GM19468 (cell line): ENCODE measurements around the gene PDE8A.

Experiments
- ATAC-seq: cut with Tn5 transposase; IDR thresholded peaks from one replicate; pipeline ENCODE4 v1.9.1; 2021; ENCODE audit warnings: mild to moderate bottlenecking, moderate library complexity, moderate number of reproducible peaks; ENCODE audit not compliant: unreplicated experiment; ENCODE audit errors: extremely low read depth

PDE8A gene

GRCh38 chr15:85027421-85027820 is 45.8 kb downstream of the PDE8A start:
- no peak for ATAC-seq

- no peak for ATAC-seq
Observed at GRCh38 chr15:85028416-85028815, 46.8 kb downstream of the PDE8A start.

DNA sequence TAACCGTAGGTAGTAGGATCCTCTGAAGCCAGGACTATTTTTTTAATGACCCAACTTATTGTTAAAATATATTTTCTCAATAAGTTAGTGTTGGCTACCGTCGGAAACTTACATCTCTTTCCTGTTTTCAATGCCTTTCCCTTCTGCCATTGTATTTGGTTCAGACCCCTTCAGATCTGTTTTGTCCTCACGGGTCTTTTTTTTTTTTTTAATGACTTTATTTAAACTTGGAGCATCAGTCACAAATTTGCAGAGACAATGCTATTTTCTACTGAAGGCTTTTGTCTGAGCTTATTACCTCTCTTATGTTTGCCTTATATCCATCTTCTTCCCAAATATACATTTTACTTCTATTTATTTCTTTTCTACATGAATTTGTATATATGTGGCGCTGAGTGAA is 47.6 kb downstream of the PDE8A start:
- ATAC-seq = no peak

GRCh38 chr15:85030301-85030929 is 48.8 kb downstream of the PDE8A start:
- ATAC-seq = no peak

DNA sequence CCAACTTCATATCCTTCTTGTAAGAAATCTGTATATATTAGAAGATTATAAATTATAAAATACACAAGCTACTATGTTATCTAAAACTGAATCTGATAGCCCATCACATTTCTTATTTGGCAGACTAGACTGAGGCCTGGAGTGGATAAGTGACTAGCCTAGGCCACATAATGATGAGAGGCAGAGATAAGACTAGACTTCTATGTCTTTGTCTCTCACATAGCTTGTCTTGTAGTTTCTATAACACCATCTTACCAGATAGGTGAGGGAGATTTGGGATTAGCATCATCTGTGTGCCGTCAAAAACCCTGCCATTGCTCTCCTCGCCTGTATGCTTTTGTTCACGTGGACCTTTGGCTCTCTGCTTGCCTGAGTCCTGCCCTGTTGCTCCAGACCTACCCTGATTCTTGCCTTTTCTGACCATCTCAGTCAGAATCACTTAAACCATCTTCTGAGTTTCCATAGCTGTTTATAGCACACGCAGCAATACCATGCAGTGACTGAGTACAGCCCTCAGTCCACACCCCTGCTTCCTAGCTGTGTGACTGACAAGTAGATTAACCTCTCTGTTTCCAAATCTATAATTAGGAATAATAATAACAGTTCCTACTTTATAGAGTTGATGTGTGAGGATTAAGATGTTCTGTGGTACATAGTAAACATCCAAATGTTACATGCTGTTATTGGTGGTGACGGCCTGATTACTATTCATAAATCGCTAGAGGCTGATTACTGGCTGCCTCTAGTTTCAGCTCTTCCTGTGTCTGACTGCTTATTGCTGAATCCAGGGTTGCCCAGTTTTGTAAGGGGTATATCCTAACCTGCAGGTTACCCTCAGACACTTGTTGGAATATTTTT is 49.7 kb downstream of the PDE8A start:
- ATAC-seq = no peak

GRCh38 chr15:85031944-85032558 is 50.4 kb downstream of the PDE8A start:
- no peak for ATAC-seq

DNA sequence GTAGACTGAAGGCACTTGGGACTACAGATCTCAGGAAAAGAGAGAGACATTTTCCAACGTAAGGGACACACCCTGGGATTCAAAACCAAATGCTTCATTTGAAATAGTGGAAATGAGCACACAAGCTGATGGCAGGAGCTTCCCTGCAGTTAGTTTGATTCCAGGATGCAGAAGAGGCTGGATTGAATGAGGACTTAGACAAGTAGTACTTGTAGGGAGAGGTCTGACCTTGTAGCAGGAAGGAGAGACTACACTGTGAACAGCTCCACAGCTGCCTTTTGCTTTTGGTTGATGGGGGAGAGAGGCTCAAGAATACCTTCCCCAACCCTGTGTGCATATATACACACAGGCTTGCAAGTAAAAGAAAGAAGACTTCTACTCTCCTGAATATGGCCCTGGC is 51.5 kb downstream of the PDE8A start:
- ATAC-seq = no peak

GRCh38 chr15:85034276-85034675 is 52.6 kb downstream of the PDE8A start:
- no peak for ATAC-seq

GRCh38 chr15:85035980-85036379 is 54.3 kb downstream of the PDE8A start:
- no peak for ATAC-seq

- ATAC-seq = no peak
Observed at GRCh38 chr15:85036716-85037115, 55.1 kb downstream of the PDE8A start.

DNA sequence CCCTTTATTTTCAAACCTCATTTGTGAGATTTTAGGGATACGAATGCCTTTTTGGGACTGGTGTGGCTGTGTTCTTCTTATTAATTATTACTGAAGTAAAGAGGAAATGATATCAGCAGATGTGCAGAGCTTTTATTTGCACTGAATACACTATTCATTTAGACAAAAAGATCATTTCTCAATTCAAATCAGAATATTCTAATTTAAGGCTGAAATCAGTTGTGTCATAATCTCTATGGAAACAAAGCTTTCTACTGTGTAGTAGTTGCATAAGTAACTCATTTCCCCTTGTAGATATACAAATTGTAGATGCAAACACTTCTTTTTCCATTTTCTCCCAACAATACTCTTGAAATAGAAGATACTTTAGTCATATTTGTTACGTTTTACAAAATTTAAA is 56.0 kb downstream of the PDE8A start:
- ATAC-seq = no peak

DNA sequence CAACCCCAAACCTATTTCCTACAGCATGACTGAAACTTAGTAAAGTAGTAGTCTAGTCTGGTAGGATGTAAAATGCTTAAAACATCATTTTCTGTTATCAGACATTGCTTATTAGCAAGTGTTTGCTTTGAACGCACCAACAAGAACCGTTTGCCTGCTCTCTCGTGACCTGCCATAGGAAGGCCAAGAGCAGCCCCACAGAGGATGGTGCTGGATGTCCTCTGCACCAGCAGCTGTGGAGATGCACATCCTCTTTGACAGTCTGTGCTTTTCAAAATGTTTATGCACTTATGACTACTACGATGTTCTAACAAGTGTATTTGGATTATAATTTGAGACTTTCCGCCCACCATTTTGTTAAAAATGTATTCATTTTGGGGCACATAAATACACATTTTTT is 59.6 kb downstream of the PDE8A start:
- ATAC-seq = no peak

DNA sequence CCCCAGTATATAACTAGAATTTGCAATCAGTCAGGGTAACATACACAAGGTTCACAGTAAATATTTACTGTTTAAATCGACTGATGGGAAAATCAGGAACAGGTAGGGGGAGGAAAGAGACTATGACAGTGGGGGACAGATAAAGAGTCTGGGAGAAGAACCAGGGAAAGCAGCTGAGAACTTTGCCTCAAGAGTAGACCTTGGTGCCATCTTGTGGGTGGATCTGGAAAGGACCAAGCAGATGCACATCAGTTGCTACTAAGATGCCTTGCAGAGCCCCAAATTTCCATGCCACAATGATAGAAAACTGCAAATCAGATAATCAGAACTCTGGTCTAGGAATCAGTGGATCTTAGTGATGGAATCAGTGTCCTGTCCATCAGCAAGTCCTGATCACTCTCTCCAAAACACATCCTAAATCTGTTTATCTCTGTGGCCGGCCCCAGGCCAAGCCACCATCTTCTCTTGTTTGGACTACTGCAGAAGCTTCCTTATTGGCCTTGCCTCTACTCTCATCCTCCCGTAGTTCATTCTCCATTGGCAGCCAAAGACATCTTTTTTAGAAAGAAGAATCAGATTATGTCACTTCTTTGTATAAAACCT is 62.7 kb downstream of the PDE8A start:
- no peak for ATAC-seq

- no peak for ATAC-seq
Observed at GRCh38 chr15:85044894-85045293, 63.2 kb downstream of the PDE8A start.

- no peak for ATAC-seq
Observed at GRCh38 chr15:85045615-85046014, 64.0 kb downstream of the PDE8A start.

DNA sequence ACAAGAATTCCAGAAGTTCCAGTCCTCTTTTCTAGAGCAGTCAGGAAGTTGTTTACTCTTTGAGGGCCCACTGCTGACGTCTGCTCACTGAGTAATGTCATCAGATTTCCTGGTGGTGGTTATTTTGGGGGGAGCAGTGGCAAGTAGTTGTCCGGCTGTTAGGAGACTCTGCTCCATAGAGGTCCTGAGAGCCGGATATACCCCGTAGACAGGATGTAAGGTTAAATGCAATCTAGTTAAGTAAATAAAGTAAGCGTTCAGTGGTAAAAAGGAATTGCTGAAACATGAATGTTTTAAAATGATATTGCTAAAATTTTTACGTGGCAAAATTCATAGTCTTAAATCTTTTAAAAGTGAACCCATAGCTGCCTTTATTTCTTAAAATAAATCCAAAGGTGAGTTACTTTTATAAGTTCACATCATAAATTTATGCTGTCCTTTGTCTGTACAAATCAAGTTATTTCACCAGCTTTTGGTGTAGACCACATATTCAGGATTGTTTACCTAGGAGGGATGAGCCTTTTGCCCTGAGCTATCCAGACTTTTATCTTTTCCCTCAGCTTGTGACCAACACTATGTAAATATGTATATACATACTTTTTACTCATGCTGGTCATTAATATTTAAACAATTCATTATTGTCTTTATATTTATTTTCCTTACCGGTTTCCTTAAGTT is 65.8 kb downstream of the PDE8A start:
- ATAC-seq = no peak

DNA sequence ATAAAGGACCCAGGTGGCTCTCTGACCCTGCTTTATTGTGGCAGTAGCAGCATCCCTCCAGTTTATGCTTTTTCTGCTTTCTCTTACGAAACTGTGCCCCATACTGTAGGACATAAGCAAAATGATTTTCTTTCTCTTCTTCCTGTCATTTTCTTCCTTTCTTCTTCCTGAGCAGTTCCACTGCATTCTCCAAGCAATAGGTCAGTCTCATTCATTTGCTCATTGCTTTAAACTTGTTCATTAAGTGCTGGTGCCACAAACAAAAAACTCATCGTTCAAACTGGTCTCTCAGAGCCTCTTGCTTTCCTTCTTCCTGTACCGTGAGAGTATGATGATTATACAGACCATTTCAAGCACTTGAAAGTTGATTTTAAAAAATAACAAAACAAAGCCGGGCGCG is 66.8 kb downstream of the PDE8A start:
- ATAC-seq = no peak

- no peak for ATAC-seq
Observed at GRCh38 chr15:85049805-85050204, 68.1 kb downstream of the PDE8A start.

- ATAC-seq = no peak
Observed at GRCh38 chr15:85059734-85060133, 78.1 kb downstream of the PDE8A start.

- no peak for ATAC-seq
Observed at GRCh38 chr15:85062560-85062959, 80.9 kb downstream of the PDE8A start.
